H1 (cell line): ENCODE data around the gene MMP15. TPM values are rescaled to one million over a fixed set of nuclear protein-coding genes. Genes with fewer than 3 reads are reported as not detected.

Experiments used
- CTCF ChIA-PET: fragments of 300-600 bp; sonication (Branson Sonifier 250); formaldehyde crosslinking; loops from one replicate; lab custom pipeline; 2021; ENCODE audit not compliant: partially characterized antibody; lab: Charles Lee
- POLR2A ChIA-PET: fragments of 300-600 bp; sonication (Branson Sonifier 250); formaldehyde crosslinking; loops from one replicate; lab custom pipeline; 2021; ENCODE audit warnings: inconsistent platforms; ENCODE audit not compliant: partially characterized antibody; lab: Charles Lee
- DNase-seq, 2 experiments: peaks; one replicate each; pipeline versions ENCODE4 v3.0.0 to v3.0.0-alpha.2; 2010 to 2022; ENCODE audit warnings: low spot score in 2 of 2, low read depth in 1 of 2, mixed read lengths in 1 of 2
- FAIRE-seq: peaks from 2 replicates; lab custom pipeline; 2011; peaks lifted over from hg19 to GRCh38; lab: Jason Lieb, UNC
- H2AFZ ChIP-seq: 2 replicates; pipeline ENCODE4 v1.8.1; 2012; ENCODE audit warnings: low read length, inconsistent platforms
- H2AK5ac ChIP-seq: 2 replicates; pipeline ENCODE4 v1.6.1; 2013; ENCODE audit warnings: low read depth, low read length
- H2BK120ac ChIP-seq: replicated peaks from 2 replicates; pipeline ENCODE3; 2013; ENCODE audit warnings: low read depth, low read length, inconsistent platforms
- H2BK12ac ChIP-seq: 2 replicates; pipeline ENCODE4 v1.6.1; 2013; ENCODE audit warnings: low read depth, low read length
- H2BK15ac ChIP-seq: 2 replicates; pipeline ENCODE4 v1.6.1; 2013; ENCODE audit warnings: low read length
- H2BK20ac ChIP-seq: 2 replicates; pipeline ENCODE4 v1.6.1; 2013; ENCODE audit warnings: low read length
- H2BK5ac ChIP-seq: 2 replicates; pipeline ENCODE4 v1.6.1; 2013; ENCODE audit warnings: low read depth, low read length
- H3K14ac ChIP-seq: 2 replicates; pipeline ENCODE4 v1.6.1; 2013; ENCODE audit warnings: inconsistent platforms; ENCODE audit not compliant: insufficient read length
- H3K18ac ChIP-seq: 2 replicates; pipeline ENCODE4 v1.6.1; 2013; ENCODE audit warnings: low read length; ENCODE audit errors: extremely low read depth
- H3K23ac ChIP-seq: 2 replicates; pipeline ENCODE4 v1.6.1; 2013; ENCODE audit warnings: inconsistent platforms; ENCODE audit not compliant: insufficient read length
- H3K23me2 ChIP-seq: 2 replicates; pipeline ENCODE4 v1.6.1; 2013; ENCODE audit warnings: low read depth, low read length
- H3K27ac ChIP-seq: 2 replicates; pipeline ENCODE4 v1.6.1; 2011; ENCODE audit warnings: low read depth, low read length, inconsistent platforms
- H3K27me3 ChIP-seq, 4 experiments: replicated peaks in 1 of 4; 1 replicate in 1 of 4; 2 replicates in 3 of 4; pipeline versions ENCODE4 v1.6.1 to v1.8.1; 2011 to 2013; ENCODE audit warnings: low read length in 3 of 4, mild to moderate bottlenecking in 3 of 4, inconsistent platforms in 2 of 4, mixed read lengths in 2 of 4, moderate library complexity in 1 of 4; ENCODE audit not compliant: control insufficient read depth in 3 of 4, insufficient read depth in 3 of 4; ENCODE audit errors: extremely low read depth in 1 of 4
- H3K36me3 ChIP-seq, 4 experiments: 2 replicates each; pipeline versions ENCODE4 v1.6.1 to v1.8.1; 2011 to 2013; ENCODE audit warnings: mild to moderate bottlenecking in 4 of 4, low read length in 3 of 4, moderate library complexity in 2 of 4, control low read depth in 1 of 4, inconsistent platforms in 1 of 4; ENCODE audit not compliant: insufficient read depth in 4 of 4, control insufficient read depth in 2 of 4
- H3K4ac ChIP-seq: replicated peaks from 2 replicates; pipeline ENCODE3; 2013; ENCODE audit warnings: low read length, low read depth, mixed read lengths, inconsistent platforms; ENCODE audit not compliant: insufficient read length
- H3K4me1 ChIP-seq, 4 experiments: replicated peaks in 1 of 4; 1 replicate in 1 of 4; 2 replicates in 3 of 4; pipeline versions ENCODE4 v1.6.1 to v1.8.1; 2011 to 2013; ENCODE audit warnings: low read length in 3 of 4, inconsistent platforms in 2 of 4, mixed read lengths in 1 of 4; ENCODE audit not compliant: insufficient read depth in 4 of 4, control insufficient read depth in 3 of 4
- H3K4me2 ChIP-seq, 2 experiments: 2 replicates each; pipeline versions ENCODE4 v1.6.1 to v1.8.1; 2011 to 2013; ENCODE audit warnings: low read depth in 2 of 2, low read length in 2 of 2, control low read depth in 1 of 2, inconsistent platforms in 1 of 2, mild to moderate bottlenecking in 1 of 2; ENCODE audit not compliant: insufficient read depth in 1 of 2
- H3K4me3 ChIP-seq, 4 experiments: fragments of 200-600, 300-600 bp in 1 of 4; sonication (generic), shearing (Covaris generic), sonication (Bioruptor Twin) in 1 of 4; 2 replicates each; pipeline versions ENCODE4 v1.5.1 to v1.8.1; 2011 to 2016; ENCODE audit warnings: low read length in 4 of 4, low read depth in 3 of 4, control low read depth in 2 of 4, inconsistent platforms in 2 of 4, mild to moderate bottlenecking in 2 of 4, mixed read lengths in 1 of 4, moderate library complexity in 1 of 4; ENCODE audit not compliant: insufficient read depth in 2 of 4; ENCODE audit errors: extremely low read depth in 1 of 4
- H3K56ac ChIP-seq: replicated peaks from 2 replicates; pipeline ENCODE3; 2013; ENCODE audit warnings: low read depth, mild to moderate bottlenecking, mixed read lengths, low read length, inconsistent platforms; ENCODE audit not compliant: insufficient read length
- H3K79me1 ChIP-seq: 2 replicates; pipeline ENCODE4 v1.6.1; 2013; ENCODE audit warnings: low read depth, low read length, control low read depth
- H3K79me2 ChIP-seq, 2 experiments: 2 replicates each; pipeline versions ENCODE4 v1.6.1 to v1.8.1; 2012 to 2013; ENCODE audit warnings: low read length in 2 of 2, mild to moderate bottlenecking in 2 of 2, inconsistent platforms in 1 of 2; ENCODE audit not compliant: insufficient read depth in 2 of 2, control insufficient read depth in 1 of 2
- H3K9ac ChIP-seq, 4 experiments: replicated peaks in 1 of 4; 1 replicate in 1 of 4; 2 replicates in 3 of 4; pipeline versions ENCODE4 v1.6.1 to v1.8.1; 2011 to 2013; ENCODE audit warnings: low read depth in 3 of 4, low read length in 3 of 4, control low read depth in 2 of 4, mild to moderate bottlenecking in 2 of 4, moderate library complexity in 2 of 4, inconsistent platforms in 1 of 4; ENCODE audit errors: extremely low read depth in 1 of 4
- H3K9me3 ChIP-seq, 2 experiments: 2 replicates each; pipeline versions ENCODE4 v1.6.1 to v1.8.1; 2012 to 2013; ENCODE audit warnings: mild to moderate bottlenecking in 2 of 2, moderate library complexity in 2 of 2, control low read depth in 1 of 2, inconsistent platforms in 1 of 2, low read depth in 1 of 2, low read length in 1 of 2, mixed read lengths in 1 of 2; ENCODE audit not compliant: insufficient read depth in 2 of 2
- H4K20me1 ChIP-seq, 2 experiments: replicated peaks in 1 of 2; 2 replicates each; pipeline versions ENCODE3 to v1.8.1; 2011 to 2013; ENCODE audit warnings: inconsistent platforms in 2 of 2, low read length in 2 of 2, mild to moderate bottlenecking in 1 of 2; ENCODE audit not compliant: insufficient read depth in 2 of 2, control insufficient read depth in 1 of 2
- H4K5ac ChIP-seq: 2 replicates; pipeline ENCODE4 v1.6.1; 2013; ENCODE audit warnings: low read length, low read depth, mixed read lengths, inconsistent platforms; ENCODE audit not compliant: insufficient read length
- H4K8ac ChIP-seq: 2 replicates; pipeline ENCODE4 v1.8.0; 2013; ENCODE audit warnings: mild to moderate bottlenecking, moderate library complexity, low read length, inconsistent platforms; ENCODE audit not compliant: insufficient read depth; ENCODE audit errors: extremely low read depth
- H4K91ac ChIP-seq: replicated peaks from 2 replicates; pipeline ENCODE3; 2013; ENCODE audit warnings: low read length, mixed read lengths, inconsistent platforms; ENCODE audit not compliant: insufficient read length
- JUN ChIP-seq: IDR thresholded peaks from 2 replicates; pipeline ENCODE4 v1.6.1; 2011; ENCODE audit warnings: low read depth, mild to moderate bottlenecking, improper control_type of control experiment, low read length
- MAFK ChIP-seq: IDR thresholded peaks from 2 replicates; pipeline ENCODE4 v1.6.1; 2012; ENCODE audit warnings: low read depth, mild to moderate bottlenecking, improper control_type of control experiment, low read length
- POLR2A ChIP-seq, 2 experiments: IDR thresholded peaks; 1 replicate in 1 of 2; 2 replicates in 1 of 2; pipeline ENCODE4 v1.6.1; 2011; ENCODE audit warnings: low read depth in 2 of 2, low read length in 2 of 2, mild to moderate bottlenecking in 2 of 2; ENCODE audit errors: control extremely low read depth in 1 of 2
- RNF2 ChIP-seq: fragments of 200-900, 300-1000 bp; sonication (generic); IDR thresholded peaks from 2 replicates; pipeline ENCODE4 v1.7.1; 2016; ENCODE audit warnings: borderline replicate concordance, low read depth, mild to moderate bottlenecking, antibody characterized with exemption, low read length; ENCODE audit not compliant: poor library complexity, severe bottlenecking; ENCODE audit errors: missing control alignments
- SAP30 ChIP-seq: fragments of 300-600 bp; sonication (generic); IDR thresholded peaks from 2 replicates; pipeline ENCODE4 v1.7.1; 2012; ENCODE audit warnings: low read length, moderate library complexity, mild to moderate bottlenecking, inconsistent platforms; ENCODE audit not compliant: insufficient read depth, insufficient replicate concordance
- TCF12 ChIP-seq: IDR thresholded peaks from 2 replicates; pipeline ENCODE4 v1.6.1; 2011; ENCODE audit warnings: low read depth, mild to moderate bottlenecking, low read length
- WGBS, 2 experiments: shearing (Covaris generic) in 1 of 2; methylation state at CpG; one replicate each; pipeline versions ENCODE4 v1.1.6 to v1.1.7; 2013 to 2015; ENCODE audit warnings: low lambda C conversion rate in 2 of 2, mixed read lengths in 2 of 2, inconsistent platforms in 1 of 2, low coverage in 1 of 2, missing lambda C conversion rate in 1 of 2; ENCODE audit not compliant: insufficient replicate concordance in 2 of 2, insufficient coverage in 1 of 2, insufficient read length in 1 of 2; ENCODE audit errors: extremely low coverage in 1 of 2, missing lambda C conversion rate in 1 of 2; 5-methylcytosine and 5-hydroxymethylcytosine counted together
- polyA plus RNA-seq, 7 experiments: library from polyadenylated mRNA; depleted of rRNA in 3 of 7; stranded (reverse) in 5 of 7; unstranded in 2 of 7; fragments of >200 nt in 5 of 7; fragments of 200-250 nt in 2 of 7; gene quantifications; 1 replicate in 5 of 7; 2 replicates in 1 of 7; 4 replicates in 1 of 7; pipeline versions ENCODE4 v1.2.1 to v1.2.3, GENCODE V29; 2011 to 2013; ENCODE audit warnings: missing spikeins in 2 of 7, mixed read lengths in 2 of 7
- total RNA-seq: library from RNA; stranded (reverse); fragmentation: NEBNext Ultra II Directional; extraction: Animal tissue kit (Norgen Biotek cat#: 25700); gene quantifications from 2 replicates; pipeline ENCODE4 v1.2.1, GENCODE V29; 2021

The MMP15 gene
- total and polyA plus RNA-seq, 2 of the 8 experiments (the other 6 are each of a cell fraction or from before 2014, with no cell fraction given) = 38.5 to 42.2 TPM

DNA sequence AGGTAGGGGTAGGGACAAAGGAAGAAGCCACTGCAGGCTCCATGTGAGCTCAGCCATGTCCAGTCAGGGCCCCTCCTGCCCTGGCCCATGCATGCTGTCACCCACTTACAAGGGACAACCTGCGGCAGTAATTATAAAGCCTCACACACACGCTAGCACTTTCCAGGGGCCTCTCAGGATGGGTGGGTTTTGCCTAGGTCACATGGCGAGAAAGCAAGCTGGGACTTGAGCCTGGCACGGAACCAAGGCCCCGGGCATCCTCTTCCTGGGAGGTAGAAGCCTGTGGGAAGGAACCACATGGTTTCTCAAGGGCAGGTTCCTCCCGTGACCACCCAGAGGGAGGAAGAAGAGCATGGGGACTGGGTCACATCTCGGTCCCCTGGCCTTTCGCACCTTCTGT lies 32.1 kb upstream of the MMP15 start:
- H2BK120ac ChIP-seq = no peak overlapping the region
- peaks cover 0 to 12% (median 3%) of the 10 kb centered on the region in 4 experiments; a peak in 4 of 8 replicates for H3K36me3 ChIP-seq
- peaks cover 1 to 7% of the 10 kb centered on the region in 2 experiments for H4K20me1 ChIP-seq
- no peak overlapping the region for H2AFZ ChIP-seq
- no peak overlapping the region for H4K5ac ChIP-seq
- no peaks in the 10 kb centered on the region for H3K79me2 ChIP-seq
- DNase-seq (no peak), FAIRE-seq (no peak)
- no peak overlapping the region for H3K4me3 ChIP-seq
- no peak overlapping the region for H3K56ac ChIP-seq
- no peaks in the 10 kb centered on the region for H3K79me1 ChIP-seq
- H3K4me2 ChIP-seq = no peak overlapping the region
- H2BK15ac ChIP-seq = no peak overlapping the region
- no peak overlapping the region for H3K14ac ChIP-seq
- H3K27ac ChIP-seq = peak overlapping the region; percentile 56; the same call in 1 of the 2 replicates
- H2BK20ac ChIP-seq = no peak overlapping the region
- H3K23me2 ChIP-seq = no peaks in the 10 kb centered on the region
- no peak for TF ChIP-seq TCF12
- TF ChIP-seq JUN = no peak
- no peak for TF ChIP-seq SAP30
- no peak for TF ChIP-seq RNF2
- TF ChIP-seq MAFK = no peak
- TF ChIP-seq POLR2A (IDR thresholded peaks at IDR 0.05; ENCODE audit: control extremely low read depth in 1 of 2, low read depth in 2 of 2, low read length in 2 of 2) = 0 out of 3 replicates have a peak, but pooled peaks of 1 of the 2 experiments have one; percentile 23
- POLR2A ChIA-PET = interaction anchor here (0.9 to 2.3 kb wide), 2 partner anchors 9 to 85 kb away, joined by 3 to 9 read pairs; no protein-coding TSS in a partner anchor
- CTCF ChIA-PET = interaction anchor here (0.6 to 26.3 kb wide), 15 partner anchors 11 to 270 kb away, joined by 3 to 305 read pairs (median 5); a partner anchor contains a TSS
- no peak overlapping the region for H3K9ac ChIP-seq
- peak overlapping the region; percentile 75; the same call in 1 of the 2 replicates for H2BK12ac ChIP-seq
- no peak overlapping the region for H2AK5ac ChIP-seq
- H3K18ac ChIP-seq = no peak overlapping the region
- no peaks in the 10 kb centered on the region for H3K27me3 ChIP-seq
- no peaks in the 10 kb centered on the region for H3K9me3 ChIP-seq
- WGBS, 2 experiments = 86% methylated on average over 8 of the region's 8 CpGs; no CpG with 5 or more reads in 1 of the 2 experiments
- no peak overlapping the region for H3K4ac ChIP-seq
- no peak overlapping the region for H3K23ac ChIP-seq
- H4K8ac ChIP-seq = peak overlapping the region; percentile 8; the same call in 1 of the 2 replicates
- H4K91ac ChIP-seq = no peak overlapping the region
- no peak overlapping the region for H2BK5ac ChIP-seq
- H3K4me1 ChIP-seq = peaks cover 0 to 5% (median 2%) of the 10 kb centered on the region in 4 experiments; a peak in 3 of 7 replicates
